Stimulated activated naive B cell treated with anti-CD40 and anti-IgM and Interleukin-4, amounts not matched to agents 10 μg/mL and 1 μg/mL and 100 μg/mL, for 72 hours (primary cell): ENCODE data around the gene MREG.
A peak's percentile ranks its signal among the peaks of the same experiment; 100 is the strongest.

Experiments used
- ATAC-seq, 2 donors: fragments of 150-1000 bp; cut with Tn5 transposase; replicated peaks; 2 replicates each; pipeline ENCODE4 v1.10.0; 2021; ENCODE audit warnings: moderate library complexity in 1 of 2
- DNase-seq: peaks from one replicate; pipeline ENCODE4 v3.0.0; 2021
- H3K27ac Mint-ChIP-seq: one replicate; pipeline ENCODE4 v1.8.0; 2022; ENCODE audit warnings: mild to moderate bottlenecking, mixed read lengths
- H3K27me3 Mint-ChIP-seq, 2 donors: one replicate each; pipeline ENCODE4 v1.8.0; 2022; ENCODE audit warnings: mixed read lengths in 2 of 2
- H3K36me3 Mint-ChIP-seq, 2 donors: one replicate each; pipeline ENCODE4 v1.8.0; 2022; ENCODE audit warnings: mixed read lengths in 2 of 2, mild to moderate bottlenecking in 1 of 2
- H3K4me1 Mint-ChIP-seq, 2 donors: one replicate each; pipeline ENCODE4 v1.8.0; 2022; ENCODE audit warnings: mixed read lengths in 2 of 2, mild to moderate bottlenecking in 1 of 2
- H3K4me3 Mint-ChIP-seq, 2 donors: one replicate each; pipeline ENCODE4 v1.8.0; 2022; ENCODE audit warnings: mild to moderate bottlenecking in 2 of 2, mixed read lengths in 2 of 2, moderate library complexity in 1 of 2
- H3K9me3 Mint-ChIP-seq, 2 donors: one replicate each; pipeline ENCODE4 v1.8.0; 2022; ENCODE audit warnings: mixed read lengths in 2 of 2, mild to moderate bottlenecking in 1 of 2

MREG gene

GRCh38 chr2:216033403-216033802 lies 20.1 kb upstream of the MREG start:
- H3K9me3 Mint-ChIP-seq = no peaks in the 10 kb centered on the region
- peaks cover 22 to 27% of the 10 kb centered on the region in 2 donors for H3K4me1 Mint-ChIP-seq
- H3K27ac Mint-ChIP-seq = no peak overlapping the region
- H3K4me3 Mint-ChIP-seq = no peak overlapping the region
- DNase-seq (no peak), ATAC-seq (peak; percentile 30 to 59)
- H3K27me3 Mint-ChIP-seq = no peaks in the 10 kb centered on the region
- peaks cover 9 to 17% of the 10 kb centered on the region in 2 donors for H3K36me3 Mint-ChIP-seq

- Mint-ChIP-seq H3K4me1 (peaks cover 22 to 27% of the 10 kb centered on the region in 2 donors), H3K36me3 (peaks cover 12 to 13% of the 10 kb centered on the region in 2 donors), H3K27me3 (no peaks in the 10 kb centered on the region), H3K4me3 (peak overlapping the region in 1 of 2 donors; percentile 50), H3K27ac (peak overlapping the region; percentile 44), H3K9me3 (no peaks in the 10 kb centered on the region)
- DNase-seq (no peak), ATAC-seq (peak; percentile 76 to 83)
These were observed 18.8 kb upstream of the MREG start for GRCh38 chr2:216031960-216032689.

- peak in 1 of 2 donors; percentile 17 for ATAC-seq
- DNase-seq = no peak
- no peaks in the 10 kb centered on the region for H3K9me3 Mint-ChIP-seq
- no peak overlapping the region for H3K4me3 Mint-ChIP-seq
- peaks cover 12 to 13% of the 10 kb centered on the region in 2 donors for H3K36me3 Mint-ChIP-seq
- no peak overlapping the region for H3K27ac Mint-ChIP-seq
- H3K27me3 Mint-ChIP-seq = no peaks in the 10 kb centered on the region
- peaks cover 22 to 27% of the 10 kb centered on the region in 2 donors for H3K4me1 Mint-ChIP-seq
These were observed 16.9 kb upstream of the MREG start for GRCh38 chr2:216030216-216030615.

GRCh38 chr2:216029416-216030129 lies 16.2 kb upstream of the MREG start:
- DNase-seq (no peak), ATAC-seq (no peak)
- Mint-ChIP-seq H3K4me3 (no peak overlapping the region), H3K36me3 (peaks cover 12% of the 10 kb centered on the region in 2 donors), H3K27me3 (no peaks in the 10 kb centered on the region), H3K9me3 (no peaks in the 10 kb centered on the region), H3K4me1 (peaks cover 22 to 27% of the 10 kb centered on the region in 2 donors), H3K27ac (no peak overlapping the region)

GRCh38 chr2:216024779-216025336 lies 11.5 kb upstream of the MREG start:
- peaks cover 3 to 10% of the 10 kb centered on the region in 2 donors for H3K4me1 Mint-ChIP-seq
- H3K27me3 Mint-ChIP-seq = no peaks in the 10 kb centered on the region
- no peak overlapping the region for H3K27ac Mint-ChIP-seq
- DNase-seq (no peak), ATAC-seq (no peak)
- no peak overlapping the region for H3K4me3 Mint-ChIP-seq
- no peaks in the 10 kb centered on the region for H3K9me3 Mint-ChIP-seq
- H3K36me3 Mint-ChIP-seq = peaks cover 0 to 3% of the 10 kb centered on the region in 2 donors

- Mint-ChIP-seq H3K4me3 (no peak overlapping the region), H3K27me3 (no peaks in the 10 kb centered on the region), H3K9me3 (no peaks in the 10 kb centered on the region), H3K27ac (no peak overlapping the region), H3K36me3 (peaks cover 5 to 7% of the 10 kb centered on the region in 2 donors), H3K4me1 (peaks cover 7 to 10% of the 10 kb centered on the region in 2 donors)
- peak; percentile 78 to 91 for ATAC-seq
- DNase-seq = peak; percentile 33
These were observed 9.8 kb upstream of the MREG start for GRCh38 chr2:216023055-216023648.

- Mint-ChIP-seq H3K4me1 (peaks cover 11 to 18% of the 10 kb centered on the region in 2 donors), H3K27me3 (no peaks in the 10 kb centered on the region), H3K9me3 (no peaks in the 10 kb centered on the region), H3K27ac (no peak overlapping the region), H3K4me3 (no peak overlapping the region), H3K36me3 (peaks cover 3 to 15% of the 10 kb centered on the region in 2 donors)
- ATAC-seq = no peak
- no peak for DNase-seq
These were observed 8.6 kb upstream of the MREG start for GRCh38 chr2:216021768-216022565.

- no peak for DNase-seq
- H3K4me3 Mint-ChIP-seq = no peak overlapping the region
- H3K4me1 Mint-ChIP-seq = peaks cover 35 to 47% of the 10 kb centered on the region in 2 donors
- H3K27me3 Mint-ChIP-seq = no peaks in the 10 kb centered on the region
- H3K36me3 Mint-ChIP-seq = peaks cover 9 to 27% of the 10 kb centered on the region in 2 donors
- no peak overlapping the region for H3K27ac Mint-ChIP-seq
- H3K9me3 Mint-ChIP-seq = peaks cover 4 to 8% of the 10 kb centered on the region in 2 donors
- no peak for ATAC-seq
These were observed 5.4 kb upstream of the MREG start for GRCh38 chr2:216018709-216019108.

GRCh38 chr2:216017365-216017764 lies 4.0 kb upstream of the MREG start:
- peak; percentile 74 for DNase-seq
- Mint-ChIP-seq H3K36me3 (peaks cover 17 to 34% of the 10 kb centered on the region in 2 donors), H3K9me3 (peaks cover 4 to 8% of the 10 kb centered on the region in 2 donors), H3K4me1 (peaks cover 31 to 37% of the 10 kb centered on the region in 2 donors), H3K27me3 (no peaks in the 10 kb centered on the region), H3K4me3 (peak overlapping the region; percentile 28 to 43), H3K27ac (peak overlapping the region; percentile 92)
- ATAC-seq = peak; percentile 77 to 82

- DNase-seq = no peak
- peaks cover 4 to 8% of the 10 kb centered on the region in 2 donors for H3K9me3 Mint-ChIP-seq
- H3K27me3 Mint-ChIP-seq = no peaks in the 10 kb centered on the region
- H3K4me1 Mint-ChIP-seq = peaks cover 34 to 45% of the 10 kb centered on the region in 2 donors
- peaks cover 22 to 40% of the 10 kb centered on the region in 2 donors for H3K36me3 Mint-ChIP-seq
- H3K4me3 Mint-ChIP-seq = peak overlapping the region in 1 of 2 donors; percentile 47
- ATAC-seq = no peak
- H3K27ac Mint-ChIP-seq = no peak overlapping the region
These were observed 3.2 kb upstream of the MREG start for GRCh38 chr2:216016581-216016980.

- DNase-seq (peak; percentile 51), ATAC-seq (peak; percentile 74 to 76)
- Mint-ChIP-seq H3K36me3 (peaks cover 28 to 47% of the 10 kb centered on the region in 2 donors), H3K4me3 (peak overlapping the region; percentile 33 to 75), H3K9me3 (peaks cover 4 to 8% of the 10 kb centered on the region in 2 donors), H3K4me1 (peaks cover 35 to 51% of the 10 kb centered on the region in 2 donors), H3K27me3 (no peaks in the 10 kb centered on the region), H3K27ac (peak overlapping the region; percentile 74)
These were observed 2.5 kb upstream of the MREG start for GRCh38 chr2:216015722-216016464.

- peaks cover 29 to 48% of the 10 kb centered on the region in 2 donors for H3K36me3 Mint-ChIP-seq
- H3K27ac Mint-ChIP-seq = peak overlapping the region; percentile 74
- ATAC-seq (no peak), DNase-seq (no peak)
- H3K27me3 Mint-ChIP-seq = no peaks in the 10 kb centered on the region
- H3K4me1 Mint-ChIP-seq = peaks cover 36 to 58% of the 10 kb centered on the region in 2 donors
- H3K4me3 Mint-ChIP-seq = peak overlapping the region; percentile 12 to 33
- H3K9me3 Mint-ChIP-seq = peaks cover 4 to 8% of the 10 kb centered on the region in 2 donors
These were observed 1.6 kb upstream of the MREG start for GRCh38 chr2:216014986-216015385.

- ATAC-seq (no peak), DNase-seq (no peak)
- H3K9me3 Mint-ChIP-seq = peaks cover 4 to 8% of the 10 kb centered on the region in 2 donors
- H3K27ac Mint-ChIP-seq = peak overlapping the region; percentile 67
- H3K4me1 Mint-ChIP-seq = peaks cover 38 to 68% of the 10 kb centered on the region in 2 donors
- no peaks in the 10 kb centered on the region for H3K27me3 Mint-ChIP-seq
- peak overlapping the region in 1 of 2 donors; percentile 54 for H3K4me3 Mint-ChIP-seq
- H3K36me3 Mint-ChIP-seq = peaks cover 39 to 56% of the 10 kb centered on the region in 2 donors
These were observed 655 bp upstream of the MREG start for GRCh38 chr2:216014006-216014405.
